HepG2 (cell line): ENCODE measurements around the gene COPA. TPM values are rescaled to one million over a fixed set of nuclear protein-coding genes. Genes with fewer than 3 reads are reported as not detected.

ENCODE experiments used
- MEIS1 ChIP-seq: sonication (generic); formaldehyde crosslinking; IDR thresholded peaks from 2 replicates; pipeline ENCODE4 v1.9.0; 2021; ENCODE audit warnings: mild to moderate bottlenecking, missing genetic modification reagents, moderate library complexity, borderline replicate concordance
- MXD4 ChIP-seq: IDR thresholded peaks from 2 replicates; pipeline ENCODE4 v1.6.1; 2016; ENCODE audit warnings: mild to moderate bottlenecking, missing biosample characterization, missing genetic modification reagents
- NKX3-1 ChIP-seq: sonication (generic); formaldehyde crosslinking; IDR thresholded peaks from 2 replicates; pipeline ENCODE4 v1.5.0; 2020; ENCODE audit warnings: missing genetic modification reagents
- NR1H2 ChIP-seq: sonication (generic); formaldehyde crosslinking; IDR thresholded peaks from 2 replicates; pipeline ENCODE4 v1.8.1; 2022; ENCODE audit warnings: low read depth, missing genetic modification reagents, borderline replicate concordance
- NR2F2 ChIP-seq: IDR thresholded peaks from 2 replicates; pipeline ENCODE4 v1.6.1; 2012; ENCODE audit warnings: low read depth, inconsistent platforms, borderline replicate concordance
- POGZ ChIP-seq: sonication (generic); formaldehyde crosslinking; IDR thresholded peaks from 2 replicates; pipeline ENCODE4 v1.4.0; 2020; ENCODE audit warnings: mild to moderate bottlenecking, missing genetic modification reagents
- ZNF720 ChIP-seq: sonication (generic); formaldehyde crosslinking; IDR thresholded peaks from 2 replicates; pipeline ENCODE4 v1.4.0; 2020; ENCODE audit warnings: missing genetic modification reagents
- polyA plus RNA-seq, 8 experiments: library from polyadenylated mRNA; depleted of rRNA in 3 of 8; stranded (reverse) in 7 of 8; unstranded in 1 of 8; fragments of >200 nt; fragmentation: Illumina TruSeq in 4 of 8; extraction: Trizol in 4 of 8; gene quantifications; 2 replicates each; pipeline versions ENCODE4 v1.2.1 to v1.2.3, GENCODE V29; 2011 to 2016; ENCODE audit warnings: low read depth in 4 of 8, missing spikeins in 1 of 8, mixed read lengths in 1 of 8; ENCODE audit not compliant: insufficient read depth in 1 of 8
- total RNA-seq, 5 experiments: library from RNA; depleted of rRNA; stranded (reverse); fragments of >200 nt; fragmentation: Illumina TruSeq; extraction: Trizol; gene quantifications; 2 replicates each; pipeline ENCODE4 v1.2.3, GENCODE V29; 2016; ENCODE audit warnings: low read depth in 1 of 5
- TF ChIP-seq, protein P1 (sequence below): sonication (generic); formaldehyde crosslinking; IDR thresholded peaks from 2 replicates; pipeline ENCODE4 v1.8.1; 2022; ENCODE audit warnings: low read depth, mild to moderate bottlenecking, missing genetic modification reagents
- TF ChIP-seq, protein P2 (sequence below): sonication (generic); formaldehyde crosslinking; IDR thresholded peaks from 2 replicates; pipeline ENCODE4 v1.8.1; 2023; ENCODE audit warnings: mild to moderate bottlenecking, moderate library complexity, missing genetic modification reagents
- TF ChIP-seq, protein P3 (sequence below): sonication (generic); formaldehyde crosslinking; IDR thresholded peaks from one replicate; pipeline ENCODE4 v1.5.1; 2020; ENCODE audit warnings: mild to moderate bottlenecking, missing genetic modification reagents; ENCODE audit errors: not compliant biosample characterization
- TF ChIP-seq, protein P4 (sequence below): IDR thresholded peaks from 2 replicates; pipeline ENCODE4 v1.6.1; 2016; ENCODE audit warnings: mild to moderate bottlenecking
- TF ChIP-seq, protein P5 (sequence below): sonication (generic); formaldehyde crosslinking; IDR thresholded peaks from 2 replicates; pipeline ENCODE4 v1.8.0; 2022; ENCODE audit warnings: mild to moderate bottlenecking, missing genetic modification reagents, moderate library complexity

Gene COPA
- total and polyA plus RNA-seq, 2 of the 13 experiments (the other 11 are each of a cell fraction or from before 2014, with no cell fraction given): 160 to 197 TPM

DNA sequence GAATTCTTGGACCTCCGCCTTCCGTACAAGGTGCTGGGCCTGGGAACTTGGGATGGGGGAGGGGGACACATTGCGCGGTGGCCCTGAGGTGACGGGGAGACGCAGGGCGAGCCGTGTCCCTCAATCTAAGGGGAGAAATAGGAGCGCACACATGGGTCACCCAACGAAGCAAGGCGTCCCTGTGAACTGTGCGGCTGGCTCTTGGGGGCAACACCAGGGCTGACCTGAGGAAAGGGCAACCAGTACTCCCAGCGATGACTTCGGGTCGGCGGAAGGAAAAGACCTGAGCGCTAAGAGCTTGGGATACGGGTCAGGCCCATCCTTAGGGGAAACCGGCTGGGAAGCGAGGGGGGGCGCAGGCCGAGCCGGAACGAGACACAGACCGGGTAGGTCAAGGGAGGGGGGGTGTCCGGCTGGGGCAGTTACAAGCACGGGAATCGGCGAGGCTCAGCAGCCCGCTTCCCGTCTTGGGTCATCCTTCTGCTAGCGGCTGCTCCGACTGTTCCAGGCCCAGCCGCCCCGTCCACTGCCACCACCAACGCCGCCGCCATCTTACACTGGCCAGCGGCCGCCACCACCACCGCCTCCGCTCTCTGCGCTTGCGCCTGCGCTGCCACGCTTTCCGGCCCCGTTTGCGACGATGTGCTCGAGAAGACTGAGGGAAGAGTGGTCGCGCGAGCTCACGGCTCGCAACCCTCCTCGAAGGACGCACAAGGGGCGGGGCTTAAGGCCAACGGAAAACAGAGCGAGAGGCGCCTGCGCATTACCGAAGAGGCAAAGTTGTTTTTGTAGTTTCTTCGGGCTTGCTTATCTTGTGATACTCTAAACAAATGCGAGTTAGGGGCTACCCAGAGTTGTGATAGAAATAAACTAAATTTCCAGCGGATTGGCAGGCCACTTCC lies 80.9 kb downstream of the COPA start, which contains the start of gene DCAF8 (continued):
- TF ChIP-seq, protein P1, sequence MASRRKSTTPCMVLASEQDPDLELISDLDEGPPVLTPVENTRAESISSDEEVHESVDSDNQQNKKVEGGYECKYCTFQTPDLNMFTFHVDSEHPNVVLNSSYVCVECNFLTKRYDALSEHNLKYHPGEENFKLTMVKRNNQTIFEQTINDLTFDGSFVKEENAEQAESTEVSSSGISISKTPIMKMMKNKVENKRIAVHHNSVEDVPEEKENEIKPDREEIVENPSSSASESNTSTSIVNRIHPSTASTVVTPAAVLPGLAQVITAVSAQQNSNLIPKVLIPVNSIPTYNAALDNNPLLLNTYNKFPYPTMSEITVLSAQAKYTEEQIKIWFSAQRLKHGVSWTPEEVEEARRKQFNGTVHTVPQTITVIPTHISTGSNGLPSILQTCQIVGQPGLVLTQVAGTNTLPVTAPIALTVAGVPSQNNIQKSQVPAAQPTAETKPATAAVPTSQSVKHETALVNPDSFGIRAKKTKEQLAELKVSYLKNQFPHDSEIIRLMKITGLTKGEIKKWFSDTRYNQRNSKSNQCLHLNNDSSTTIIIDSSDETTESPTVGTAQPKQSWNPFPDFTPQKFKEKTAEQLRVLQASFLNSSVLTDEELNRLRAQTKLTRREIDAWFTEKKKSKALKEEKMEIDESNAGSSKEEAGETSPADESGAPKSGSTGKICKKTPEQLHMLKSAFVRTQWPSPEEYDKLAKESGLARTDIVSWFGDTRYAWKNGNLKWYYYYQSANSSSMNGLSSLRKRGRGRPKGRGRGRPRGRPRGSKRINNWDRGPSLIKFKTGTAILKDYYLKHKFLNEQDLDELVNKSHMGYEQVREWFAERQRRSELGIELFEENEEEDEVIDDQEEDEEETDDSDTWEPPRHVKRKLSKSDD: no peak; the same call in 1 of the 2 replicates
- TF ChIP-seq, protein P2, sequence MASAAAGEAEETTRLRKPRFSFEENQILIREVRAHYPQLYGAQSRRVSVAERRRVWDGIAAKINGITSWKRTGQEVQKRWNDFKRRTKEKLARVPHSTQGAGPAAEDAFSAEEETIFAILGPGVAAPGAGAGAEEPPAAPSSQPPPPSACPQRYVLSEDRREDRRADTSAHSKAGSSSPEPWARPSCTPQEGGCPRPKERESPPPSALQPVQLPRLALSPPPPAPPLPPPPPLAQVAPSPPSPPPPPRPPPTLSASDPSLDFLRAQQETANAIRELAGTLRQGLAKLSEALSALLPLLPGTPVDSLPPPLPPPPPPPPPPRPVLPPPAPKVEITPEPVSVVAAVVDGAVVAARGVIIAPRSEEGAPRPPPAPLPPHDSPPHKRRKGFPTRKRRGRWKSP (CRISPR knock-in tag): peak; percentile 98
- TF ChIP-seq ZNF720 (CRISPR knock-in tag) (no peak), MEIS1 (CRISPR knock-in tag) (no peak; the same call in 1 of the 2 replicates), MXD4 (CRISPR knock-in tag) (no peak), POGZ (CRISPR knock-in tag) (peak; percentile 85), NR1H2 (CRISPR knock-in tag) (no peak), NKX3-1 (CRISPR knock-in tag) (no peak), NR2F2 (no peak; the same call in 1 of the 2 replicates)
- TF ChIP-seq, protein P3, sequence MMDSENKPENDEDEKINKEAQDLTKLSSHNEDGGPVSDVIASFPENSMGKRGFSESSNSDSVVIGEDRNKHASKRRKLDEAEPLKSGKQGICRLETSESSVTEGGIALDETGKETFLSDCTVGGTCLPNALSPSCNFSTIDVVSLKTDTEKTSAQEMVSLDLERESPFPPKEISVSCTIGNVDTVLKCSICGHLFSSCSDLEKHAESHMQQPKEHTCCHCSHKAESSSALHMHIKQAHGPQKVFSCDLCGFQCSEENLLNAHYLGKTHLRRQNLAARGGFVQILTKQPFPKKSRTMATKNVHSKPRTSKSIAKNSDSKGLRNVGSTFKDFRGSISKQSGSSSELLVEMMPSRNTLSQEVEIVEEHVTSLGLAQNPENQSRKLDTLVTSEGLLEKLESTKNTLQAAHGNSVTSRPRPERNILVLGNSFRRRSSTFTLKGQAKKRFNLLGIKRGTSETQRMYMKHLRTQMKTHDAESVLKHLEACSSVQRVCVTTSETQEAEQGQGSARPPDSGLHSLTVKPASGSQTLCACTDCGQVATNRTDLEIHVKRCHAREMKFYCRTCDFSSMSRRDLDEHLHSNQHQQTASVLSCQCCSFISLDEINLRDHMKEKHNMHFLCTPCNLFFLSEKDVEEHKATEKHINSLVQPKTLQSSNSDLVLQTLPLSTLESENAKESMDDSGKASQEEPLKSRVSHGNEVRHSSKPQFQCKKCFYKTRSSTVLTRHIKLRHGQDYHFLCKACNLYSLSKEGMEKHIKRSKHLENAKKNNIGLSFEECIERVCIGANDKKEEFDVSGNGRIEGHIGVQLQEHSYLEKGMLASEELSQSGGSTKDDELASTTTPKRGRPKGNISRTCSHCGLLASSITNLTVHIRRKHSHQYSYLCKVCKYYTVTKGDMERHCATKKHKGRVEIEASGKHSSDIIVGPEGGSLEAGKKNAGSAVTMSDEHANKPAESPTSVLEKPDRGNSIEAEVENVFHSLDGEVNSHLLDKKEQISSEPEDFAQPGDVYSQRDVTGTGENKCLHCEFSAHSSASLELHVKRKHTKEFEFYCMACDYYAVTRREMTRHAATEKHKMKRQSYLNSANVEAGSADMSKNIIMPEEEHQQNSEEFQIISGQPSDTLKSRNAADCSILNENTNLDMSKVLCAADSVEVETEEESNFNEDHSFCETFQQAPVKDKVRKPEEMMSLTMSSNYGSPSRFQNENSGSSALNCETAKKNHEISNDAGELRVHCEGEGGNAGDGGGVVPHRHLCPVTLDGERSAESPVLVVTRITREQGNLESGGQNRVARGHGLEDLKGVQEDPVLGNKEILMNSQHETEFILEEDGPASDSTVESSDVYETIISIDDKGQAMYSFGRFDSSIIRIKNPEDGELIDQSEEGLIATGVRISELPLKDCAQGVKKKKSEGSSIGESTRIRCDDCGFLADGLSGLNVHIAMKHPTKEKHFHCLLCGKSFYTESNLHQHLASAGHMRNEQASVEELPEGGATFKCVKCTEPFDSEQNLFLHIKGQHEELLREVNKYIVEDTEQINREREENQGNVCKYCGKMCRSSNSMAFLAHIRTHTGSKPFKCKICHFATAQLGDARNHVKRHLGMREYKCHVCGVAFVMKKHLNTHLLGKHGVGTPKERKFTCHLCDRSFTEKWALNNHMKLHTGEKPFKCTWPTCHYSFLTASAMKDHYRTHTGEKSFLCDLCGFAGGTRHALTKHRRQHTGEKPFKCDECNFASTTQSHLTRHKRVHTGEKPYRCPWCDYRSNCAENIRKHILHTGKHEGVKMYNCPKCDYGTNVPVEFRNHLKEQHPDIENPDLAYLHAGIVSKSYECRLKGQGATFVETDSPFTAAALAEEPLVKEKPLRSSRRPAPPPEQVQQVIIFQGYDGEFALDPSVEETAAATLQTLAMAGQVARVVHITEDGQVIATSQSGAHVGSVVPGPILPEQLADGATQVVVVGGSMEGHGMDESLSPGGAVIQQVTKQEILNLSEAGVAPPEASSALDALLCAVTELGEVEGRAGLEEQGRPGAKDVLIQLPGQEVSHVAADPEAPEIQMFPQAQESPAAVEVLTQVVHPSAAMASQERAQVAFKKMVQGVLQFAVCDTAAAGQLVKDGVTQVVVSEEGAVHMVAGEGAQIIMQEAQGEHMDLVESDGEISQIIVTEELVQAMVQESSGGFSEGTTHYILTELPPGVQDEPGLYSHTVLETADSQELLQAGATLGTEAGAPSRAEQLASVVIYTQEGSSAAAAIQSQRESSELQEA (CRISPR knock-in tag): peak; percentile 63
- TF ChIP-seq, protein P4, sequence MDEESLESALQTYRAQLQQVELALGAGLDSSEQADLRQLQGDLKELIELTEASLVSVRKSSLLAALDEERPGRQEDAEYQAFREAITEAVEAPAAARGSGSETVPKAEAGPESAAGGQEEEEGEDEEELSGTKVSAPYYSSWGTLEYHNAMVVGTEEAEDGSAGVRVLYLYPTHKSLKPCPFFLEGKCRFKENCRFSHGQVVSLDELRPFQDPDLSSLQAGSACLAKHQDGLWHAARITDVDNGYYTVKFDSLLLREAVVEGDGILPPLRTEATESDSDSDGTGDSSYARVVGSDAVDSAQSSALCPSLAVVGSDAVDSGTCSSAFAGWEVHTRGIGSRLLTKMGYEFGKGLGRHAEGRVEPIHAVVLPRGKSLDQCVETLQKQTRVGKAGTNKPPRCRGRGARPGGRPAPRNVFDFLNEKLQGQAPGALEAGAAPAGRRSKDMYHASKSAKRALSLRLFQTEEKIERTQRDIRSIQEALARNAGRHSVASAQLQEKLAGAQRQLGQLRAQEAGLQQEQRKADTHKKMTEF (CRISPR knock-in tag): peak; percentile 77; the same call in 1 of the 2 replicates
- TF ChIP-seq, protein P5, sequence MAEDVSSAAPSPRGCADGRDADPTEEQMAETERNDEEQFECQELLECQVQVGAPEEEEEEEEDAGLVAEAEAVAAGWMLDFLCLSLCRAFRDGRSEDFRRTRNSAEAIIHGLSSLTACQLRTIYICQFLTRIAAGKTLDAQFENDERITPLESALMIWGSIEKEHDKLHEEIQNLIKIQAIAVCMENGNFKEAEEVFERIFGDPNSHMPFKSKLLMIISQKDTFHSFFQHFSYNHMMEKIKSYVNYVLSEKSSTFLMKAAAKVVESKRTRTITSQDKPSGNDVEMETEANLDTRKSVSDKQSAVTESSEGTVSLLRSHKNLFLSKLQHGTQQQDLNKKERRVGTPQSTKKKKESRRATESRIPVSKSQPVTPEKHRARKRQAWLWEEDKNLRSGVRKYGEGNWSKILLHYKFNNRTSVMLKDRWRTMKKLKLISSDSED (CRISPR knock-in tag): no peak
